HG03039 (cell line): ENCODE results near the gene OR6N1.
A peak's percentile ranks its signal among the peaks of the same experiment; 100 is the strongest.

Source experiments
- ATAC-seq: cut with Tn5 transposase; IDR thresholded peaks from one replicate; pipeline ENCODE4 v1.9.1; 2021; ENCODE audit warnings: mild to moderate bottlenecking, moderate library complexity; ENCODE audit not compliant: unreplicated experiment

Gene OR6N1, protein sequence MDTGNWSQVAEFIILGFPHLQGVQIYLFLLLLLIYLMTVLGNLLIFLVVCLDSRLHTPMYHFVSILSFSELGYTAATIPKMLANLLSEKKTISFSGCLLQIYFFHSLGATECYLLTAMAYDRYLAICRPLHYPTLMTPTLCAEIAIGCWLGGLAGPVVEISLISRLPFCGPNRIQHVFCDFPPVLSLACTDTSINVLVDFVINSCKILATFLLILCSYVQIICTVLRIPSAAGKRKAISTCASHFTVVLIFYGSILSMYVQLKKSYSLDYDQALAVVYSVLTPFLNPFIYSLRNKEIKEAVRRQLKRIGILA

DNA sequence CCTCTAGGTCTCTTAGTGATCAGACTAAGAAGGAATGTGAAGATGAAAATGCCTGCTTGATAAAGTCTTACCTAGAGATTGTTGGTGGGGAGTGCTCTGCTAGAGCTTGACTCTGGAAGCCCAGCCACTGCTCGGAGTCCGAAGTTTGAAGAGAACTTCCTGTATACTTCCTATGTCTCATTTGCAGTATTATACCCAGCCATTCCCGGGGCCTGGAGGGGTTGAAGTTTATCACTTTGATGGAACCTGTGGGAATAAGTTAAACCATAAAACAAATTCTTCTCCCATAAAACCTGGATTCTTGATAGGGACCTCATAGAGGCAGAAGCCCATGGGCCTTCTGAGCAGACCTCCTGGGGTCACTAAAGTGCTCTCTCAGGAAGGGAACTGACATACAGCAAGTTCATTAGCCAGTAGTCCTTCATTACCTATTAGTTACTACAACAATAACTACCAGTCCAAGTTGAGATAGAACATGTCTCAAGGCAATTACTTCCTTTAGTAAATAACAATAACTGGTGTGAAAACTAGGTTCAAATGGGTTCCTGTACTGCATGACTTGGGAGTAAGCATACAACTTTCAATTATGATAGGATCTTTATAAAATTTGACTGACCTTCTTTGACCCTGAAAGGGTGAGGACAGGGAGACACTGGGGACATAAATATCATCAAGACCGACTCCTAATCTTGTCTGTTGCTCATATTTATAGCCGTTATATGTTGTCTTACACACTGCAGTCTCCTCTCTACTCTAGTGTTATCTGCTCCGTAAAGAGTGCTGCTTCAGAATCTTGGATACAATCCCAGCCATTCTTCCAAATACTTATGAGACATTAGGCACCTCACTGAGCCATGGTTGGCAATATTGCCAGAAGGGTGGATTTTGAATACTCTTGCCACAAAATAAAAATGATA is at the start of gene OR6N1:
Gene OR6N1 (minus strand): TSS at position 246 of the 917 bp plus-strand sequence. CDS start 5,513 bp downstream, outside the sequence.
- ATAC-seq: no peak

DNA sequence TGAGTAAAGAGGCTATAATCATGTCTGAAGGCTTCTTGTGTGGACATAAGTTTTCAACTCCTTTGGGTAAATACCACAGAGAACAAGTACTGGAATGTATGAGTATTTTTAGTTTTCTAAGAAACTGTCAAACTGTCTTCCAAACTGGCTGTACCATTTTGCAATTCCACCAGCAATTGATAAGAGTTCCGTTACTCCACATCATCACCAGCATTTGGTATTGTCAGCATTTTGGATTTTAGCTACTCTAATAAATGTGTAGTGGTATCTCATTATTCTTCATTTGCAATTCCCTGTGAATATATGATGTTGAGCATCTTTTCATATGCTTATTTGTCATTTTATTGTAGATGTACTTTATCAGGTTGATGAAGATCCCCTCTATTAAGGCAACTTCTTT is 49.7 kb upstream of the OR6N1 start:
- ATAC-seq: no peak

DNA sequence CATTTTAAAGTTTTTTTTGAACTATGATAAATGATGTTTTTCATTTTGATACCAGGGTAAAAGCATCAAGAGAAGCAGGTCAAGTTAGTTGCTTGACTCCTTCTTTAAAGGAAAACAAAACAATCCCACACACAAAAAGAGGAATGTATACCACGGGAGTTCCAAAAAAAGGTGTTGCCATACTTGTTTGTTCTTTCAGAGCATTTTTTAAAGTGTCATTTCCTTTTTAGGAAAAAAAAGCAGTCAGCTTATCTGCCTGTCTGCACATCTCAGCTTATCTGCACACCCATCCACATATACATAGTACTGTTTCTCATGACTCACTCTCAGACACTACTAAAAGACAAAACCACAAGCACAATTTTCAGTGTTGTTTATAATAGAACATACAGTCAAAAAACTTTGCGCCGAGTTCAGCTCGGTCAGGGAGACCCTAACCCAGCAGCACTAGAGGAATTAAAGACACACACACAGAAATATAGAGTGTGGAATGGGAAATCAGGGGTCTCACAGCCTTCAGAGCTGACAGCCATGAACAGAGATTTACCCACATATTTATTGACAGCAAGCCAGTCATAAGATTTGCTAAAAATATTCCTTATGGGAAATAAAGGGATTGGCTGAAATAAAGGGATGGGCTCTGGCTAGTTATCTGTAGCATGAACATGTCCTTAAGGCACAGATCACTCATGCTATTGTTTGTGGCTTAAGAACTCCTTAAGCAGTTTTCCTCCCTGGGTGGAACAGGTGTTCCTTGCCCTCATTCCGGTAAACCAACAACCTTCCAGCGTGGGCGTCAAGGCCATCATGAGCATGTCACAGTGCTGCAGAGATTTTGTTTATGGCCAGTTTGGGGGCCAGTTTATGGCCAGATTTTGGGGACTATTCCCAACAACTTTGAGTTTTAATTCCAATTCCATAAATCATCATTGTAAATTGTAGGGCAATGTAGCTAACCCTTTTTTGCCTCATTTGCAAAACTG is 47.8 kb upstream of the OR6N1 start:
- peak; percentile 84 for ATAC-seq

DNA sequence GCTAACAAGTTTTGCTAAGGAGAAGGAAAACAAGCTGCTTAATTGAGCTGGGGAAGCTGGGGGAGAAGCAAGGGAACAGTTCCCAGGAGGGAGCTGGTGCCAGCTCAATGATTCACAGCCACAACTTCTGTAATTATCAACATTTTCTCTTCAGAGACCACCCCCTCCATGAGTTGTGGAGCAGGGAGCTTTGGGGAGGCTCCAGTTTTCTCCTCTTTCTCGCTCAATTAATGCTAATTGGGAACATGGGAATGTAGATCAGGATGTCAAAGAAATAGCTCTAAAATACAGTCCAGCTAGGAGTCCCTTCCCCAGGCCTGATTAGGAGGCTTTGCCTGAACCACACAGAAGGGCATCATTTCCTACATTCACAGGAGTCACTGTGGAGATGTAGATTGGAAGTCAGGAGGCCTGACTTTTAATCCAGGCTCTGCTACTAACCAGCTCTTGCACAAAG is 47.0 kb upstream of the OR6N1 start:
- ATAC-seq: no peak

DNA sequence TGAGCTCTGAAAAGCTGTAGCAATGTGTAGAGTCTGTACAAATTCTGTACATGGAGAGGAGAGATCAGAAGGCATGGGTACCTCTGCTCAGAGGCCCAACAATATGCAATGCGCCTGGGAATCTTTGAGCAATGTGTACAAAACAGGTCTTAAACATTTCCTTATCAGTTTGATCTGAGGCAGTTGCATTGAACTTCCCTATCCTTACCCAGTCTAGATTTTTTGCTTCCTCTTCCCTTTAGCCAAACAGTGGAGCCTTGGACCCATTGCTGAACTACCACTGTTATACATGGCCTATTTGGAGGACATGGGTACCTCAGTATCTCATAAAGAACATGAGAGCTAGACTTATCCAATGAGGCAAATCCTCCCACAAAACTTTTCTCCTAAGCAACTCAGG is 46.6 kb upstream of the OR6N1 start:
- ATAC-seq: no peak

DNA sequence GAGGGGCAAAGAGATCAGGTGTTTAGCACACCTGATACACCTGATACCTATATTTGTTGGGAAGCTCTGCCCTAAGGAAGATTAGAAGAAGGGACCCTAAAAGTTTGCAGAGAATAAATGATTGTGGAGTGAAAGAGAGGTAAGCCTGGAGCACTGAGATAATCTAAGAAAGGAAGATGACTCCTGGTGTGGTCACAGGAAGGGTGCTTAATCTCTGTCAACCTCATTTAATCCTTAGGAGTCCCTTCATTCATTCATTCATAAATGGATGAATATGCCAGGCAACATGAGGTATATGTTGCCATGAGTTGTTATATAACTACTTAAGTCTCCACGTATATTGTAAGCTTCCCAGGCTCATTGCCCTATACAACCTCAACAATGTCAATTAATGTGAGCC is 43.0 kb upstream of the OR6N1 start:
- ATAC-seq: no peak

DNA sequence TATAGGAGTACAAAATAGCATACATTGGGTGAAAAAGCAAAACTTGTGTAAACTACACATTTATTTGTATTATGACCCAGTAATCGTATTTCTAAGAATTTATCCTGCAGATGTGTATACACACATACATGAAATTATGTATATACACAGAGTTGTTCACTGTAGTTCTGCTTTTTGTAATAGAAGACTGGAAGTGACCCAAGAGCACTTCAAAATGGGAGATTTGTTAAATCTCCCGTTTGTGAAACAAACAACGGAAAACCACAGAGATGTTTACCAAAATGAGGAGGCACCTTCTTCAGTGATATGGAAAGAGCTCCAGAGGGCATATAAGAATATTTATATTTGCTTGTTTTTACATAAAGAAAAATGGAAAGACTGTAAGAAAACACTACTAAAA is 41.2 kb upstream of the OR6N1 start:
- ATAC-seq: no peak

DNA sequence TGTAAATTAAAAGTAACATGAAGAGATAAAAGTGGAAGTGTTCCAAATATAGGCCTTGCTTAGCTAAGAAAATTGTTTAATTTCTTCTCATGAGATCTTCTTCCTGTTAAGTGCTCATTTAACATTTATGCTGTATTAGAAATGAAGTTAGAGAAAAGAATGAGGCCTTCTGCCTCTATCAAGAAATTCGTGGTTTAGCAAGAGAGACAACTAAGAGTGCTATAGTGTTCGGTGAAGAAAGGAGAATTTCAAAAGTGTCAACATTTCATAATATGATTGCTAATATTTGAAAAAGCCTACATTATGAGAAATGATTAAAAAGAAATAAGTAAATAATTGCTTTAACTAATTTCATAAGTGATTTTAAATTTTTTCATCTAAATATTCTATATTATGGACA is 40.3 kb upstream of the OR6N1 start:
- ATAC-seq: no peak

DNA sequence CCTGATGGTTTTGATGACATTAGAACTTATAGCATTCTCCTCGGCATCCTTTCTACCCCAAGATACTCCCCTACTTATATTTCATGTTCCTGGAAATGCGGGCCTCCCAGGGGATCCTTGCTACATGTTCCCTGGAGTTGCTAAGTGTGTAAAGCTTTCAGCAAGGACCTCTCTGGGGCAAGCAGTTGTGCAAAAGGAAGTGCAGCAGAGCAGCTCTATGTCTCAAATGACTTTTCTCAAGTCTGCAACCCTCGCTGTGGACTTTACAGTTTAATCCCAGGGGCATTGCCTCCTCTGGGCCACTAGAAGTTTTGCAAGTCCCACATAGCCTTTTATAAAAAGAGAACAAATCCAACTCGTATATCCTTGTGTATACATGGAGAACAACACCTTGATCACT is 38.3 kb upstream of the OR6N1 start:
- no peak for ATAC-seq

DNA sequence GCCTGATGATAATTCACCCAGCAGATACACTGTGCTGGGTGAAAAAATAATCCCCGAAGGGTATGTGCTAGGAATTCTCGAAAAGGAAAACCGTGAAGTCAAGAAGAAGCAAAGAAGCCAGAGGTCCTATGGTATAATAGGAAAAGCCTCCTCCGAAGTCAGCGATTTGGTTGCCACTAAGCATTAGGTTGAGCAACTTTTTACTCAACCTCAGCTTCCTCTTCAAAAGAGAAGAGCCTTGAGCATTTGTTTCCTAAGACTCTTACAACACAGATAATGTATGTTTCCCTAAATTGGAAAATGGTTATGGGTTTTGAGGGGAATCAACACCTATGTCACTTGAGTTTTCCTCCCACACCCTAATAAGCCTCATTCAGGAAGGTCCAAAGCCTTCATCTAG is 37.9 kb upstream of the OR6N1 start:
- no peak for ATAC-seq

DNA sequence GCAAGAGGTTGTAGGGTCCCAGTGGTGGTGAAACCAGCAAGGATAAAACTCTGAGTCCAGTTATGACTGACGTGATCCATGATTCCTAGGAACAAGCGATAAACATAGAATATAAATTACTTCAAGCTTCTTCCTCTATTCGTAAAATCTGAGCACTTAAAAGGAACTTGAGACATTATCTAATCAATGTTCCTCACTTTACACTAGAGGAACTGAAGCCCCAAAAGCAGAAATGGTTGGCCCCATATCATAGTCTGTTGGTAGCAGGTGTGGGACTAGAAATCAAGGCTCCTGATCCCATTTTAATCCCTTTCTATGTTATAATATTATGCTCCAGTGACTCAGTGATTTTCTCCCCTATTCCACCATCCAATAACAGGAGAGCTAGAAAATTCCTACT is 37.3 kb upstream of the OR6N1 start:
- ATAC-seq: no peak

DNA sequence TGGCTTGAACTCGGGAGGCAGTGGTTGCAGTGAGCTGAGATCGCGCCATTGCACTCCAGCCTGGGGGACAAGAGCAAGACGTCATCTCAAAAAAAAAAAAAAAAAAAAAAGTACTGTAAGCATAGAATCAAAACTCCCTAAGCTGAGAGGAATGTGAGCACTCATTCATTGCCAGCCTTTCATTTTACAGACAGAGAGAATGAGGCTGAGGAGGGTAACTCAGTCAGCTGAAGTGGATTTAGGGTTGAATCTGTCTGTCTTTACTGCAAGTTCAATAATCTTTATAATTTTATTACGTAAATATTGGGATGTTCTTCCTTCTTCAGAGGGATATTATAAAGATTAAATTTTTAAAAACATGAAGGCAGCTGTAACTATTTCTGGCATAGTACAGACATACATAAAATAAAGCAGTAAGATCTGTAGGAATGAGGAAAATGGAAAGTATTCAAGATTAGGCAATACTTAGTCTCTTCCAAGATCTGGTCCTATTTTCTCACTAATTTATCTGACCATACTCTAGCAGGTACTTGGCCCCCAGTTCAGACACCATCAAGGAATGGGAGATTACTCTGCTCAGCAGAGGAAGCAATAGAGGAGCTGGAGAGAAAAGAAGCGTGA is 35.0 kb upstream of the OR6N1 start:
- ATAC-seq: no peak

DNA sequence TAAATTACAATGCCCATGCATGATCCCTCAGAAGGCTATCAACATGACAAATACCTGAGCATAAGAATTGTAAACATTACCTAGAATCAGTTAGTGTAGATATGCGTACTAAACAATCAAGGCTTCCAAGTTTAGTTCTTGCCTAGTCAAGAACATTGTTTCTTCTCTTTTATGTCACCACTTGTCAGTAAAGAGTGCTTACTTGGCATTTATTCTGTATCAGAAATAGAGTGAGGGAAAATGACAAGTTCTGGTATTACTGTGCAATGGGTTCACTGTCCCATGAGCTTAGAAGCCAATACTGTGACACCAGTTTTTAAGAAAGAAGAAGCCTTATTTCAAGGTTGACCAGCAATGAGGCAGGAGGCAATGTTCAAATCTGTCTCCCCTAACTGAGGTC is 31.7 kb upstream of the OR6N1 start:
- ATAC-seq: no peak

DNA sequence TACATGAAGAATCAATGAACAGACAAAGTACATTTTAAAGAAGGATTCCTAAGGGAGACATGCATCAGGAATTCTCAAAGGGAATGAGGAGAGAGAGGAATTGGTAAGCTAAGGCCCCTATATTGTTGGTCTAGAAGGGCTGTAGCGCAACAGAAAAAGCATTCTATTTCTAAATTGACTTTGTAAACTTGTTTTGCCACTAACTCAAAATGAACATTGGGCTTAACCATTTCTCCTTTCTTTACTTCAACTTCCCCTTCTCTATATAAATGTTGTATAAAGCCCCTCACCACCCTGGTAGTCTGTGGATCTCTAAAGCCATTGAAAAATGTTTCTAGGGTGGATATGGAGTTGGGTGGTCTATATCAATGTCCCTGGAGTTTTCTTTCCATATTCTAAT is 29.4 kb upstream of the OR6N1 start:
- ATAC-seq: no peak

DNA sequence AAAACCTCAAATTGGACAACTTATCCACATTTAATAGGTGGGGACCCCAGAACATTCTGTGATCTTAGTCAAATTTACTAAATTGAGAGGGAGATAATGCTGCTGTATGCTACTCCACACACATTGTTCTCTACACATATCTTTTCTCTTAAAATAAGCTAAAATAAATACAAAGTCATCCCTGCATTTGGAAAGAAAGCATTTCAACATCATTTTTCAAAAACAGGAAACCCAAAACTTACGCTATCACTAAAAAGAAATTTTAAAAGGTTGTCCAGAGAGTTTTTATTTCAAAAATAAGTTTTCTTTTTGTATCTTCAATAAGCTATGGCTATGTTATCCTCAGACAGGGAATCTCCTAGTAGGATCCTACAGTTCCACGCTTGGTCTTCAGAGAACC is 28.5 kb upstream of the OR6N1 start:
- no peak for ATAC-seq

DNA sequence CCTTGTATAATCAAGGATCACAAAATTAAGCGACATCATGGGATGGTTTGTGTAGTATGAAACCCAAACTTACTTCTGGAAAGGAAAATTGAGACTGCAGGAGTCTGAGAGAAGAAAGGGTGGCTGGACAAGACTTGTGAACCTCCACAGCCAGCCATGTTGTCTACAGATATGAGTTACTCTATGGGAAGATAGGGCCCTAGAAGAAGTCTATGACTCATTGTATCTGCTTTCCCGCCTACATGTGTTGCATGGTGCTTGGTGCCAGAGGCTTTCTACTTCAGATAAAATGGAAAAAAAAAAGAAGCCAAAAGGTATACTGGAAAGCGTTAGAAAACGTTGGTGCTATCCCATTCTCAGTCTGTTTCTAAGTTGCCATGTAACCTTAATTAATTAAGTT is 27.7 kb upstream of the OR6N1 start:
- no peak for ATAC-seq

DNA sequence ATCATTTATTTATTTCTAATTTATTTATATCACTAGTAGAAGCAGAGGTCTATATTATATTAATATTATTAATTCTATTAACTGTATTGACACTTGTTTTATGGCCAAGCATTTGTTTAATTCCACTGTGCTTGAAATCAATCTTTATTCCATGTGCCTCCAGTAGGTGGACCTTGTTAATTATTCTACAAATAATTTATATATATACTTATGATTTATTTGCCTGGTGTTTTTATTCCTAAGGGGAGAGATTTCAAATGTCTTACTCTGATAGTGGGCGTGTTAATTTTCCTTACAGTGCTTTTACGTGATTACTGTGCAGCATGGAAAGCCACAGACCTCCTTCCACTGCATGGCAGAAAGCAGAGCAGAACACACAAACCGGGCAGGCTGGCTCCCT is 26.5 kb upstream of the OR6N1 start:
- ATAC-seq: no peak

DNA sequence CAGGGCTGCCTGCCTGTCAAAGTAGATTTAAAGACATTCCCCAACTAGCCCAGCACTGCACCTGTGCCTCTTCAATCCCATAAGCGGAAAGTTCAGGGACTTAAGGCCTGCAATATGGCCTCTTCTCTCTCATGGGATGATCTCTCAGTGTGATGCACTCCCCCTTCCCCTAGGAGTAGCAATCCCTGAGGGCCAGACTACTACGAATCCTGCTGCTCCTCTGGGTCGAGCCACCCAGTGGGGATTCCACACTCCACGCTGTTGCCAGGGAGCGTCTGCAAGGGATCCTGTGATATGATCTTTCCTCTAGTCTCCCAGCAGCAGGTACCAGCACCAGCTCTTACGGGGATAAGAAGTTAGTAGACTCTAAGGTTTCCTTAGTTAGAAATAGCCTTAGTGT is 22.3 kb upstream of the OR6N1 start:
- no peak for ATAC-seq

DNA sequence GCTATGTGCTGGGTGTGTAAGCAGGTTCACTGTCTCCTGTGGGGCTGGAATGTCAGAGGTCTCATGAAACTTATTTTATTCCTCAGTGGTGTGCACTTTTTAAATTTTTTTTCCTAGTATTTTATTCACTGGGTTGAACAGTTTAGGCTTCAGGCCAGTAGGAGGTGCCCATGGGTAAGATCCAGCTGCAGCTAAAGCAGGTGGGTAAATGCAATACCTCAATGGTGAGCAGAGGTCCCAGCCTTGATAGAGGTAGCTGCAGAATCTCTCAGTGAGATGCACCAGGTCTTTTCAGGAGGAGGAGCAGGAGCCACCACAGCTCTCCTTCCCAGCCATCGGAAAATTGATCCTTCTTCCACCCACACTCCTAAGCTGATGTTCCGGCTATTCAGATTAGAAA is 21.6 kb upstream of the OR6N1 start:
- ATAC-seq: no peak

DNA sequence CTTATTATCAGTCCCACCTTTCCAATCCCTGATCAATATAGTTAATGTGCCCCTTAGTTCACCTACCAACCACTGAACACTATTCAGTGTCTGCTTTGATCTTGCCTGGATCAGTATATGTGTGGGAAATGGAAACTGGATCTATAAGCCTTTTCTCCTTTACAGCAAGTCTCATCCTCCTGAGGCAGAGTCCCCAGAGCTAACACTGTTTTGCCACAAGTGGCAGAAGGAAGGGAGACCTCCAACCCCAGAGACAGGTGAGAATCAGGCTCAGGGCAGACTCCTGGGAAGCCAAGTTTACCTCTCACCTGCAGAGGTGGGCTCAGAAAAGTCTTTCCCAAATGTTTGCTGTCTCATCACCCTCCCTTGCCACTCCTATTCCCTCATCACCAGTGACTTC is 9.1 kb upstream of the OR6N1 start, which contains the start of gene OR6N2:
Gene OR6N2 (minus strand): TSS at position 101 of the 400 bp plus-strand sequence. CDS start 3,569 bp downstream, outside the sequence.
- no peak for ATAC-seq
